Heart left ventricle (tissue), 16 donors: Measurements from ENCODE around the gene MARK4. TPM values are rescaled to one million over a fixed set of nuclear protein-coding genes. Genes with fewer than 3 reads are reported as not detected.

Experiments used
- ATAC-seq, 4 donors: fragments of 200-7000 bp; cut with Tn5 transposase; one replicate each; pipeline ENCODE4 v1.9.1; 2020 to 2022; ENCODE audit warnings: moderate library complexity in 4 of 4, mild to moderate bottlenecking in 3 of 4, moderate number of reproducible peaks in 1 of 4
- DNase-seq, 5 donors: peaks; one replicate each; pipeline ENCODE4 v3.0.0-alpha.2; 2020
- H3K27ac ChIP-seq, 12 donors: fragments of 200-600 bp; sonication (generic) in 4 of 12; one replicate each; pipeline versions ENCODE4 v1.5.0 to v1.8.0; 2016 to 2022; ENCODE audit warnings: mild to moderate bottlenecking in 2 of 12
- H3K27me3 ChIP-seq, 9 donors: fragments of 200-600 bp; sonication (generic) in 2 of 9; one replicate each; pipeline versions ENCODE4 v1.5.1 to v1.8.0; 2016 to 2022; ENCODE audit warnings: mild to moderate bottlenecking in 3 of 9
- H3K36me3 ChIP-seq, 9 donors: fragments of 200-600 bp; sonication (generic) in 2 of 9; one replicate each; pipeline versions ENCODE4 v1.5.0 to v1.8.0; 2018 to 2022; ENCODE audit warnings: mild to moderate bottlenecking in 2 of 9
- H3K4me1 ChIP-seq, 12 donors: fragments of 200-600 bp; sonication (generic) in 4 of 12; one replicate each; pipeline versions ENCODE4 v1.5.0 to v1.8.0; 2016 to 2022; ENCODE audit warnings: mild to moderate bottlenecking in 3 of 12
- H3K4me3 ChIP-seq, 12 donors: fragments of 200-600 bp; sonication (generic) in 4 of 12; one replicate each; pipeline versions ENCODE4 v1.5.0 to v1.8.0; 2017 to 2022; ENCODE audit warnings: mild to moderate bottlenecking in 9 of 12, moderate library complexity in 4 of 12
- H3K9me3 ChIP-seq, 12 donors: fragments of 200-600 bp; sonication (generic) in 4 of 12; one replicate each; pipeline versions ENCODE4 v1.5.0 to v1.8.0; 2016 to 2022; ENCODE audit warnings: mild to moderate bottlenecking in 1 of 12
- POLR2A ChIP-seq, 2 donors: fragments of 450-650 bp; IDR thresholded peaks; one replicate each; pipeline ENCODE4 v1.6.1; 2017; ENCODE audit warnings: antibody characterized with exemption in 2 of 2, mild to moderate bottlenecking in 2 of 2, moderate library complexity in 2 of 2
- WGBS, 4 donors: extraction: QIAGEN DNeasy Blood & Tissue Kit in 2 of 4; methylation state at CpG; one replicate each; pipeline versions ENCODE4 v1.1.5 to v1.1.7; 2013 to 2018; 5-methylcytosine and 5-hydroxymethylcytosine counted together
- intact Hi-C, 10 donors: fragments of 100-400 bp; cut with DNase I; formaldehyde crosslinking; loops; one replicate each; pipeline versions ENCODE4 v1.11.1 to v1.14.2; 2022
- polyA plus RNA-seq, 2 donors: library from polyadenylated mRNA; stranded (reverse); fragments of 200-250 nt; gene quantifications; one replicate each; pipeline ENCODE4 v1.2.3, GENCODE V29; 2013
- total RNA-seq, 9 donors: library from RNA; depleted of rRNA in 2 of 9; stranded (reverse); fragments of >200 nt in 2 of 9; fragmentation: NEBNext Ultra II Directional in 3 of 9; extraction: Animal tissue kit (Norgen Biotek cat#: 25700) in 3 of 9; gene quantifications; one replicate each; pipeline versions ENCODE4 v1.1.0 to v1.2.4, GENCODE V29; 2016 to 2023
- TF ChIP-seq, protein P1 (sequence below), 12 donors: fragments of 200-600 bp; sonication (generic) in 4 of 12; IDR thresholded peaks; one replicate each; pipeline versions ENCODE4 v1.5.0 to v1.8.0; 2018 to 2022; ENCODE audit warnings: antibody characterized with exemption in 12 of 12, mild to moderate bottlenecking in 5 of 12
- donor health status: ischemic (EF 13 %, LVEDD 7.1; RV severe dilation, severe dysfunction).
- donor health status: healthy with polysubstance abuse.
- donor health status: DM: no; HTN: yes; CAD: no.
- donor health status: DM: no; HTN: no; CAD: no.
- donor health status: ischemic (EF 25% LVEDD 6.9; RV normal size, moderate dysfunction).
- donor health status: ischemic (EF 25% LVEDD 5.7; RV mildly dilated, moderate dysfunction).
- donor health status: healthy.
- donor health status: DM: yes; HTN: yes; CAD: no.
- donor health status: ischemic (EF 35%, LVEDD 5.7; RV mildly dilated, moderate dysfunction).
- donor health status: nonischemic (EF 11% LVEDD 7.7; RV severe dilation, severe dysfunction).
- donor health status: DM: yes; HTN: yes; CAD: no.
- donor health status: PGD.
- donor health status: ischemic (EF 29% LVEDD 5.4; RV normal size, mild dysfunction).
- donor health status: nonischemic (EF 23%, LVEDD 6.1; RV moderate dilation, normal function).

Gene MARK4
- total and polyA plus RNA-seq, 11 donors, result 18.0 to 46.9 (median 28.6) TPM

DNA sequence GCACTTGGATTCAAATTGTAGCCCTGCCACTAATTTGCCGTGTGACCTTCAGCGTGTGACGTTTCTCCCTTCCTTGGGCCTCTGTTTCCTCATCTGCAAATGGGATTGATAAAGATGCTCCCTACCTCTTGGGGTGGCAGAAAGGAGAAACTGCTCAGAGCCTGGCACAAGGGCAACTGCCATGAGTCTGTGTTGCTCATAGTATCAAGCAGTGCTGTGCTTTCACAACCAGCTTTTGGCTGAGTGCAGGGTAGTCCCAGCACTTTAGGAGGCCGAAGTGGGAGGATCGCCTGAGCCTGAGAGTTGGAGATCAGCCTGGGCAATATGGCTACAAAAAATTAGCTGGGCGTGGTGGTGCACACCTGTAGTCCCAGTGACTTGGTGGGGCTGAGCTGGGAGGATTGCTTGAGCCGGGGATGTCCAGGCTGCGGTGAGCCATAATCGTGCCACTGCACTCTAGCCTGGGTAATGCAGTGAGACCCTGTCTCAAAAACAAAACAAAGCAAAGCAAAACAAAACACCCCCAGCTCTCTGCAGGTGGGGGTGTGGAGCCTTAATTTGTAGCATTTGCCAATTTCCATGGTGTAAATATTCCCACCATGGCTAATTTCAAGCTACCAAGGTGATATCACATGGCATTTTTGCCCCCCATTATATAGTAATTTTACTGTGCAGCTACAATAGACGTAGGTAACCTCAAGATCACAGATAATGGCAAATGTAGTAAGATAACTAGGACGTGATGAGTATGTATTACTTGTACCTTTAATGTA lies 1.6 kb upstream of the MARK4 start:
- 66 to 72% (median 67%) methylated on average over 11 of the region's 11 CpGs for WGBS, 4 donors
- intact Hi-C loops, result loop anchor here (2.0 to 10.0 kb wide), 11 partner anchors 37 to 347 kb away; partner anchors contain the start of genes PPP1R37 (in 2 of the 10) and CKM (in 1 of the 10)
- H3K4me1 ChIP-seq, result peaks cover 0 to 61% (median 30%) of the 10 kb centered on the region in 12 donors

DNA sequence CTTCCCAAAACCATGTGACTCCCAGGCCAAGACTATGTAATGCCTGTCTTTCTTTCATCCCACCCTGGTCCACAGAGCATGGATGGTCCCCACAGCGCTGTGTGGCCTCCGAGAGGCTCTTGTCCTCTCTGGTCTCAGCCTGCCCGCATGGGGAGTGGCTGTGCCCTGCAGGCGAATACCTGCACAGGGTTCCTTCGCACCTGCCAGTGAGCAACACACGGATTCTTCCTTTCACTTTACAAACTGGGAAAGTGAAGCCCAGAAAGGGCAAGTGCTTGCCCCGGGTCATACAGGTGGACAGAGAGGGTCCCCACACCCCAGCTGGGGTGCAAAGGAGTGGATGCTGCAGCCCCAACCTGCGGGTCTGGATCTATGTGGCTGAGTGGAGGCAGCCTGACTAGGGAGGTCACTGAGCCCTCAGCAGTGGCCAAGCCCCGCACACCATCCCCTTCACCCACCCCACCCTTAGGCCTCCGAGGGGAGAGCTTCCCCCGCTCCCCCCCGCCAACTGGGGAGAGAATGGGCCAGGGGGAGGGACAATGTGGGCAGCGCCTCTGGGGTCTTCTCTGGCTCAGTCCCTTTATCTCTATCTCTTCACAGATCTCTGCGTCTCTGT lies 747 bp upstream of the MARK4 start:
- Histone ChIP-seq H3K9me3 (no peaks in the 10 kb centered on the region), H3K4me3 (peak overlapping the region; percentile 74 to 99 (median 88)), H3K27ac (peak overlapping the region in 9 of 12 donors; percentile 36 to 86 (median 76)), H3K27me3 (no peaks in the 10 kb centered on the region), H3K36me3 (peaks cover 0 to 4% (median 0%) of the 10 kb centered on the region in 9 donors), H3K4me1 (peaks cover 0 to 56% (median 30%) of the 10 kb centered on the region in 12 donors)
- DNase-seq, result no peak
- WGBS, 4 donors, result 38 to 52% (median 41%) methylated on average over 11 to 14 of the region's 14 CpGs
- ATAC-seq, result peak in 2 of 4 donors; percentile 6 to 10
- TF ChIP-seq, protein P1, sequence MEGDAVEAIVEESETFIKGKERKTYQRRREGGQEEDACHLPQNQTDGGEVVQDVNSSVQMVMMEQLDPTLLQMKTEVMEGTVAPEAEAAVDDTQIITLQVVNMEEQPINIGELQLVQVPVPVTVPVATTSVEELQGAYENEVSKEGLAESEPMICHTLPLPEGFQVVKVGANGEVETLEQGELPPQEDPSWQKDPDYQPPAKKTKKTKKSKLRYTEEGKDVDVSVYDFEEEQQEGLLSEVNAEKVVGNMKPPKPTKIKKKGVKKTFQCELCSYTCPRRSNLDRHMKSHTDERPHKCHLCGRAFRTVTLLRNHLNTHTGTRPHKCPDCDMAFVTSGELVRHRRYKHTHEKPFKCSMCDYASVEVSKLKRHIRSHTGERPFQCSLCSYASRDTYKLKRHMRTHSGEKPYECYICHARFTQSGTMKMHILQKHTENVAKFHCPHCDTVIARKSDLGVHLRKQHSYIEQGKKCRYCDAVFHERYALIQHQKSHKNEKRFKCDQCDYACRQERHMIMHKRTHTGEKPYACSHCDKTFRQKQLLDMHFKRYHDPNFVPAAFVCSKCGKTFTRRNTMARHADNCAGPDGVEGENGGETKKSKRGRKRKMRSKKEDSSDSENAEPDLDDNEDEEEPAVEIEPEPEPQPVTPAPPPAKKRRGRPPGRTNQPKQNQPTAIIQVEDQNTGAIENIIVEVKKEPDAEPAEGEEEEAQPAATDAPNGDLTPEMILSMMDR (IDR thresholded peaks at IDR 0.05), result no peak
- TF ChIP-seq POLR2A (IDR thresholded peaks at IDR 0.05), result no peak
- intact Hi-C loops, result loop anchor here in 7 of 10 donors (5.0 kb wide), 4 partner anchors 72 to 158 kb away; partner anchors contain the start of genes CKM (in 1 of the 7) and PPP1R37 (in 1 of the 7)

More for the DNA sequence above, 1.6 kb upstream of the MARK4 start:
- no peak overlapping the region for H3K27ac ChIP-seq
- no peak for ATAC-seq
- no peak for DNase-seq
- TF ChIP-seq POLR2A (IDR thresholded peaks at IDR 0.05), result no peak
- TF ChIP-seq, protein P1 (IDR thresholded peaks at IDR 0.05), result no peak
- H3K9me3 ChIP-seq, result no peaks in the 10 kb centered on the region
- H3K27me3 ChIP-seq, result no peaks in the 10 kb centered on the region
- H3K4me3 ChIP-seq, result no peak overlapping the region
- H3K36me3 ChIP-seq, result peaks cover 0 to 3% (median 0%) of the 10 kb centered on the region in 9 donors

DNA sequence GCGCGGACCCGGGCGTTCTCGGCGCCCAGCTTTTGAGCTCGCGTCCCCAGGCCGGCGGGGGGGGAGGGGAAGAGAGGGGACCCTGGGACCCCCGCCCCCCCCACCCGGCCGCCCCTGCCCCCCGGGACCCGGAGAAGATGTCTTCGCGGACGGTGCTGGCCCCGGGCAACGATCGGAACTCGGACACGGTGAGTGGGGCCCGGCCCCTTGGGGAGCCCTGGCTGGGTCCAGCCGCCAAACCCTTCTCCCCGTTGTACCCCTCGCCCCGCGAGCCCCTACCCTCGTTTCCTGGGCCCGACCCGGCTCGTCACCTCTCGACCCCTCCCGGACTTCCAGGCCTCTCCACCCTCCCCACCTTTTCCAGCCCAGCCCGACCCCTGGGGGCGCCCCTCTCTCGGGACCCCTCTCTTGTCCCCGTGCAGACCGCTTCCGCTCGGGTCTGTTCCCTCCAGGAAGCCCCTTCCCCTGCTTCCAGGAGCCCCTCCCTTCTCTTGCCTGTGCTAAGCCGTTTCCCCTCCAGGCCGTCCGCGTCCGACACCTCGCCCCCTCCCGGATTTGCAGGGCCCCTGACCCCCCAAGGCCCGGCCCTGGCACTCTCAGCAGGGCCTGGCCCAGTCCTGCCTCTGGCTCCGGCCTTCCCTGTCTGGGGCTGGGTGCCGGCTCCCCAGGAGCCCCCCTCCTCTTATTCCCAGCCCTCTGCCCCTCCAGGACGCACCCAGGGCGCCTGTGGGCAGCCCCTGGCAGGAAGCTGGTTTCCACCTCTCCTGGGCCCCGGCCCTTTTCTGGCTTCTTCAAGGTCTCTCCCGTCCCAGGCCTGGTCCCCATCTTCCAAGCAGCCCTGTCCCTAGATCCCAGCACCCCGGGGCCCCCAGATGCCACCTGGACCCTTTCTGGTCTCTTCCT lies 632 bp downstream of the MARK4 start:
- Histone ChIP-seq H3K36me3 (peaks cover 0 to 4% (median 0%) of the 10 kb centered on the region in 9 donors), H3K27ac (peak overlapping the region in 10 of 12 donors; percentile 47 to 86 (median 74)), H3K4me3 (peak overlapping the region; percentile 74 to 99 (median 88)), H3K27me3 (no peaks in the 10 kb centered on the region), H3K4me1 (peaks cover 0 to 46% (median 26%) of the 10 kb centered on the region in 12 donors), H3K9me3 (no peaks in the 10 kb centered on the region)
- no peak for TF ChIP-seq POLR2A (IDR thresholded peaks at IDR 0.05)
- TF ChIP-seq, protein P1 (IDR thresholded peaks at IDR 0.05), result no peak
- peak; percentile 10 to 39 (median 23) for ATAC-seq
- peak in 2 of 5 donors; percentile 40 to 70 for DNase-seq
- intact Hi-C loops, result loop anchor here in 7 of 10 donors (5.0 kb wide), 4 partner anchors 71 to 159 kb away; partner anchors contain the start of genes CKM (in 1 of the 7) and PPP1R37 (in 1 of the 7)
- 1 to 2% (median 1%) methylated on average over 34 to 57 of the region's 57 CpGs for WGBS, 4 donors
